Dedifferentiated amniotic fluid mesenchymal stem cell (primary cell): Measurements from ENCODE around the gene ARHGEF12.
A peak's percentile ranks its signal among the peaks of the same experiment; 100 is the strongest.
"Not testable (repeated sequence)": the region's sequence is repeated elsewhere in the genome, so short reads cannot be mapped to it uniquely, and the experiment has no call there.

ENCODE experiments used
- DNase-seq: peaks from one replicate; pipeline ENCODE4 v3.0.0-alpha.2; 2016; ENCODE audit errors: extremely low spot score

ARHGEF12 gene

GRCh38 chr11:120494595-120494994, 158.4 kb downstream of the ARHGEF12 start:
- no peak for DNase-seq

GRCh38 chr11:120499088-120499487, 162.9 kb downstream of the ARHGEF12 start:
- no peak for DNase-seq

GRCh38 chr11:120499859-120500258, 163.6 kb downstream of the ARHGEF12 start:
- DNase-seq, result no peak

- no peak for DNase-seq
These were observed 164.3 kb downstream of the ARHGEF12 start for GRCh38 chr11:120500414-120501071.

- DNase-seq, result no peak
These were observed 165.2 kb downstream of the ARHGEF12 start for GRCh38 chr11:120501440-120501839.

- no peak for DNase-seq
These were observed 166.0 kb downstream of the ARHGEF12 start for GRCh38 chr11:120501976-120502755.

GRCh38 chr11:120503529-120503928, 167.3 kb downstream of the ARHGEF12 start:
- DNase-seq, result not testable (repeated sequence)

- DNase-seq, result no peak
These were observed 169.7 kb downstream of the ARHGEF12 start for GRCh38 chr11:120505801-120506425.

GRCh38 chr11:120509346-120510053, 173.3 kb downstream of the ARHGEF12 start:
- no peak for DNase-seq

GRCh38 chr11:120510406-120511115, 174.3 kb downstream of the ARHGEF12 start:
- DNase-seq, result no peak

GRCh38 chr11:120511116-120511819, 175.1 kb downstream of the ARHGEF12 start, which contains the start of gene GRIK4:
GRIK4 (plus strand) TSS chr11:120511748; CDS start chr11:120660319, 148,571 bp downstream.
- peak; percentile 60 for DNase-seq

GRCh38 chr11:120511820-120512738, 175.9 kb downstream of the ARHGEF12 start:
- DNase-seq, result no peak

GRCh38 chr11:120512739-120513435, 176.7 kb downstream of the ARHGEF12 start:
- DNase-seq, result no peak

- DNase-seq, result no peak
These were observed 177.5 kb downstream of the ARHGEF12 start for GRCh38 chr11:120513436-120514315.

GRCh38 chr11:120514541-120515121, 178.4 kb downstream of the ARHGEF12 start:
- no peak for DNase-seq

- DNase-seq, result no peak
These were observed 179.0 kb downstream of the ARHGEF12 start for GRCh38 chr11:120515186-120515723.
